NCI-H2081 (cell line): Measurements from ENCODE around the gene TBCE.

Experiments used
- DNase-seq, 2 experiments: peaks; one replicate each; lab custom pipeline; 2025; lab: John Stamatoyannopoulos, UW

The TBCE gene, protein sequence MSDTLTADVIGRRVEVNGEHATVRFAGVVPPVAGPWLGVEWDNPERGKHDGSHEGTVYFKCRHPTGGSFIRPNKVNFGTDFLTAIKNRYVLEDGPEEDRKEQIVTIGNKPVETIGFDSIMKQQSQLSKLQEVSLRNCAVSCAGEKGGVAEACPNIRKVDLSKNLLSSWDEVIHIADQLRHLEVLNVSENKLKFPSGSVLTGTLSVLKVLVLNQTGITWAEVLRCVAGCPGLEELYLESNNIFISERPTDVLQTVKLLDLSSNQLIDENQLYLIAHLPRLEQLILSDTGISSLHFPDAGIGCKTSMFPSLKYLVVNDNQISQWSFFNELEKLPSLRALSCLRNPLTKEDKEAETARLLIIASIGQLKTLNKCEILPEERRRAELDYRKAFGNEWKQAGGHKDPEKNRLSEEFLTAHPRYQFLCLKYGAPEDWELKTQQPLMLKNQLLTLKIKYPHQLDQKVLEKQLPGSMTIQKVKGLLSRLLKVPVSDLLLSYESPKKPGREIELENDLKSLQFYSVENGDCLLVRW

DNA sequence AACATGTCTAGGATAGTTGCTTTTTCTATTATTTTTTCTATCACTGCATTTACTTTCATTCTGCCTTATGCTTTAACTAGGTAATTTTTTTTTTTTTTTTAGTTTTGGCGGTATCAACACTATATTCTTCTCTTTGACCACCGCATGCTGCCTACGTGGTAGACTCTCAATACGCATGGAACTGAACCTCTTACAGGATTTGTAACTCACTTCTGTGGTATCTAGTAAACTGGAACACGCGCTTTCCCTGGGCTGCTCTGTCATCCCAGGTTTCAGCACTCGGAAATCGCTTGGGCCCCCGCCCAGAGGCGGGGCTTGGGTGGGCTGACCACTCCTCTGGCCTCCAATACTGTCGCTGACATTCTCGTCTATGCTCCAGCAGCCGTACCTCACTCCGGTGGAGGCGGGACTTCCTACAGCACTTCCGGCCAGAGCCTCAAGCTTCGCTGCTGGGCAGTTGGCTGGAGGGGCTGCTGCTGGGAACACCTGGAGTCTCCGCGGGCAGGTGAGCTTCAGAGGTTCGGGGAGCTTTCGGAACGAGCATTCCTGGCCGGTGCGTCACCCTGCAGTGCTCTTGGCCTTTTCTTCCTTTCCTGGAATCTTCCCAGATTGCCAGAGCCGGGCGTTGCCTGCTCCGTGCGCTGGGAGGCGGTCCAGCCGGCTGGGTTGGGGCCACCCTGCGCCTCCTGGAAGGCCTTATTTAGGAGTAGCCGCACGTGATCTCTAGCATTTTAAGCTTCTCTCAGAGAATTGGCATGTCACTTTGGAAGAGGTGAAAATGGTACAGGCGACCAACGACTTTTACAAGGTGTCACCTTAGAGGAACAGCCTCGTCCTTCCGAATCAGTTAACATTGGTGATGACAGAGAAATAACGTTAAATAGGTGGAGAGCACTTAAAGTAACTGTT is at the start of gene TBCE:
Gene TBCE (plus strand): TSS at position 428 of the 909 bp plus-strand sequence. CDS start 12,623 bp downstream, outside the sequence.
- DNase-seq = peak; percentile 98 to 99

DNA sequence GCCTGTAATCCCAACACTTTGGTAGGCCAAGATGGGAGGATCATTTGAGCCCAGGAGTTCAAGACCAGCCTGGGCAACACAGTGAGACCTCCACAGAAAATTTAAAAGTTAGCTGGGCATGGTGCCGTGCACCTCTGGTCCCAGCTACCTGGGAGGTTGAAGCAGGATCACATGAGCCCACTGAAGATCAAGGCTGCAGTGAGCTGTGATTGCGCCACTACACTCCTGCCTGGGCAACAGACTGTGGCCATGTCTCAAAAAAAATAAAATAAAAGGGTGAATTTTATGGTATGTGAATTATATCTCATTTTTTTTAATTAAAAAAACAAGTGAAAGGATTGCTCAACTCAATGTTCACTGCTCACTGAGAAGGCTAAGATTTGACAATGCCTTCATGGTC is 48.0 kb upstream of the TBCE start:
- DNase-seq = no peak

GRCh38 chr1:235320521-235321179 is 46.6 kb upstream of the TBCE start:
- no peak for DNase-seq

DNA sequence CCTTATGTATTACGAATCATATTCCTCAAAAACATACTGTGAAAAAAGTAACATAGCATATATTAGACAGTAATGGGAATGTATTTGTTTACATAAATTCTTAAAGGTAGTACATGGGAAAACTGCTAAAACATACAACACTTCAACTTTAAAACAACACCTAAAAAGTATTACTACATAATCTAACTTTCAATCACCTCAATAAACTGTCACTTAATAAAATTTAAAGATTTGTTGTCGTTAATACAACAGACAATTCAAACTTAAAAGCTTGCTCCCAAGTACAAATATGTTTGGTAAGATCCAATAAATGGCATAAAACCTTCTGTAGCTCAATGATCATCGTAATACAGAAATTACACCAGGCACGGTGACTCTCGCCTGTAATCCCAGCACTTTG is 42.9 kb upstream of the TBCE start:
- DNase-seq = no peak

DNA sequence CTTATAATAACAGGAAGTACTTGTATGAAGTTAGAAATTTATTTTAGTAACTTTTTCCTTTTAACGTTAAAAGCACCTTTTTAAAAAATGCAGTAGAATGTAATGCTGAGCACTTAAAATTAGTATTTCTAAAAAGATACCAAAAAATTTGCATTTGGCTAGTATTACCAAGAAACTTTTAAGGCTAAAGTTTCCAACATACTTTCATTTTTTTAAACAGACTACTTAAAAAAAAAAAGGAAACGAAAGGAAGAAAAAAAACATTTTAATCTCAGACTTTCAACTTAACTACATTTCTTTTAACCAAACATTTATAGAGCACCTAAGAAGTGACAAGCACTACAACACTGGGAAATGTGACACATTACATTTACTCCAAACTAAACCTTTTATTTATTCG is 42.1 kb upstream of the TBCE start:
- DNase-seq = no peak

DNA sequence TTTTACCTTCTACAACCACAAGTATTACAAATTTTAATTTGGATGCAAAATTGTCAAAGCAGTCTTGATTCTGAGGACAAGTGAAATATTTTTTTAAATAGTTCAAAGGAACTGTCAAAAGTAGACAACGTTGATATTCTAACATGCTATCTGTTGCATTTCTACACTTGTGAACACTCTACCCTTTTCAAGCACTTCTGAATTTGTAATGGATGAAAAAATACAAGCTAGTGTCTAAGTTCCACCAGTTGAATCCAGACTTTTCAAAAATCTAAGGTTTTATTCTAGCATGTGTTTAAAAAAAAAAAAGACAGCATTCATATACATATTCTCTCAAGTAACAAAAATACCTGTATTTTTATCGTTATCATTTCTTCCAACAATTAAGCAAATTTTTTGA is 41.4 kb upstream of the TBCE start:
- DNase-seq = no peak

- peak; percentile 36 to 56 for DNase-seq
These were observed 40.3 kb upstream of the TBCE start for GRCh38 chr1:235326719-235327558.

DNA sequence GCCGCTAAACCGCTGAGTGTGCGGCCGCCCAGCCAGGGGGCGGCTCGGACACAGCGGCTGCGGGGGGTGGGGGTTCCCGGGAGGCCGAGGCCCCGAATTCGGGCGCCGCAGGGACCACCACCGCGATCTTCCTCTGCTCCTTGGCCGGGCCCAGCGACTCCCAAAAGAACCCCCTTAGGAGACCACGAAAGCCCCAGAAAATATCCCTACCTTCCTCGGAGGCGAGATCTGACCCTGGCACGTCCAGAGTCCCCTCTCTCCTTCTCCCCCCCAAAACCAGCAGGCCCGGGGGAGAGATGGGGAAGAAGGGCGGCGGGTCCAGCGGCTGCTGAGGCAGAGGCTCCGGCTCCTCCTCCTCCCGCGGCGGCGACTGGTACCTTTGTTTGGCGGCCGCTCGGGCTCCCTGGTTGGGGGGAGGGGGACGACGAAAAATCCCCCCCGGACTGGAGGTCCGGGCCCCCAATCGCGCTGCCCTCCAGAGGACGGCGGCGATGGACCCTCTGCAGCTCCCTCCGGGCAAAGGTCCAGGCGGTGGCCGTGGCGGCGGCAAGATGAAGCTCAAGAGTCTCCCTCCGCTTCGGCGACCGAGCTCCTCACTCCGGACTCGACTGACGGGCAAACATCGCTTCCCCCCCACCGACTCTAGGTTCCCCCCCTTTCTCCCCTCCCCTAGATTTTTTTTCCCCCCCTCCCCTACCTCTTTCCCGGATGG is 39.5 kb upstream of the TBCE start, which contains the start of gene ARID4B:
Gene ARID4B (minus strand): TSS at position 621 of the 712 bp plus-strand sequence. CDS start 1,260 bp downstream, outside the sequence.
- peak in 1 of 2 experiments; percentile 74 for DNase-seq

- peak; percentile 100 for DNase-seq
These were observed 38.7 kb upstream of the TBCE start, which contains the start of gene GGPS1 for GRCh38 chr1:235328271-235329138. Gene GGPS1, plus strand, starts transcription at chr1:235328570. Its CDS starts 6,695 bp downstream, at chr1:235335265.

GRCh38 chr1:235329139-235329902 is 37.9 kb upstream of the TBCE start:
- peak; percentile 27 to 74 for DNase-seq

GRCh38 chr1:235330918-235331285 is 36.3 kb upstream of the TBCE start:
- DNase-seq = no peak

- no peak for DNase-seq
These were observed 35.8 kb upstream of the TBCE start for GRCh38 chr1:235331401-235331800.

DNA sequence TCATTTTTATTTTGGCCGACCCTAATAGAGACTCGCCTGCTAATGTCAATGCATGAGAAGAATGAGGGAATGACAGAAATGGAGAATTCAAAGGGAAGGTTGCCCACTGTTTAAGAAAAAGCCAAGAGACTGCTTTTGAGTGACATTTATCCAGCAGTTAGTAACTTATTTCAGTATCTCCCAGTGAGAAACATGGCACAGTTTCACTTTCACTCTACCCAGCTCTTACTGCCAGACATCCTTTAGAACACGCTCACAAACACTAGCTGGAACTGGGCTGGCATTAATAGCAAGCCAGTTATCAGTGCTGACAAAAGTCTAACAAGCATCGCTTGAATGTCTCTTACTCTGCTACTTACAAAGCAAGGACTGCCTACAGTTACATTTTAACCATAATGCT is 30.3 kb upstream of the TBCE start:
- DNase-seq = no peak

DNA sequence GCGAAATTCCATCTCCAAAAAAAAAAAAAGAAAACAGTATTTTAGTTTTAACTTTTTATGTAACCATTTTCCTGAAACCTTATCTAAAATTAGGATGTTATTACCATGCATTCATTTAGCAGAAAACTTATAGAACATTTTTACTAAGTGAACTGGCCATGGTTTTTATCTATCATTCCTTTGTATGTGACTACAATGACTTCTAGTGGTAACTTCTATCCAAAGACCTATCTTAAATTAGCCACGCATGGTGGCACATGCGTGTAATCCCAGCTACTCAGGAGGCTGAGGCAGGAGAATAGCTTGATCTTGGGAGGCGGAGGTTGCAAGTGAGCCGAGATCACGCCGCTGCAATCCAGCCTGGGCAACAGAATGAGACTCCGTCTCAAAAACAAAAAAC is 27.5 kb upstream of the TBCE start:
- DNase-seq = no peak

- DNase-seq = no peak
These were observed 25.9 kb upstream of the TBCE start for GRCh38 chr1:235341334-235341733.

GRCh38 chr1:235342039-235342438 is 25.2 kb upstream of the TBCE start:
- DNase-seq = no peak

- no peak for DNase-seq
These were observed 24.8 kb upstream of the TBCE start for GRCh38 chr1:235342471-235342870.

DNA sequence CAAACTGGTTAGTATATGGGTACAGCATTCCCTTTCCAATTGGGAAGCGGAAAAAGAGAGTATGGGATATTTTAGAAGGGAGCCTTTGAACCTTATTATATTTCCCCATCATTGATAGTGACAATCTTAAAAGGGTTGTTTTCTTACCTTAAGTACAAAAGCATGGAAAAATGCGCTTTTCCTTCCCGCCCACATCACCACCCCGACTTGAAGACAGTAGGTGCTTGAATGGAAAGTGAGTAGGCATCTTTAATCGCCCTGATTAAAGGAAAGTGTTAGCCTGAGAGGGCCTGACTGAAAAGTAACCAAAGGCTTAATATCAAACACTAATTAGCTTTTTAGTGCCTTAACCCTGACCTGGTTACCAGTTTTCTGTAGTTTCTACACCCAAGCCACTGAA is 23.5 kb upstream of the TBCE start:
- no peak for DNase-seq

DNA sequence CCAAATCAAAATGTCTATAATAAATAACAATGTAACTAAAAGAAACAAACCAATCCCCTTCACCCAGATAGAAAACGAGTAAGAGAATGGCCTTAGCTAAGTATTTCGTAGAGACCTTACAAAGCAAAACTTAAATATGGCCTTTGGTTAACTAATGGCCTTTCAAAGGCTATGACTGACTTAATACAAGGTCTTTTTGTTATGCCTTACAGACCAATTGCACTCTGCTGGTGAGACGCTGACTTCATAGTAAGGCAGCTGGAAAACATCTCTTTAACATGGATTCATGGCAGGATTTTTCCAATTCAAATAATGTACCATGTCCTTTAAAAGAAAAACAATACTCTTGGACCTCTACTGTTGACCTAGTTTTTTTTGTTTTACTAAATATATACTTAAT is 15.8 kb upstream of the TBCE start:
- DNase-seq = no peak
